GM23338 (cell line): Measurements from ENCODE around the gene AMBP. TPM values are rescaled to one million over a fixed set of nuclear protein-coding genes. Genes with fewer than 3 reads are reported as not detected.

Source experiments
- ATAC-seq: fragments of 200-7000 bp; cut with Tn5 transposase; 3 replicates; pipeline ENCODE4 v1.9.1; 2020
- DNase-seq: peaks from one replicate; pipeline ENCODE4 v3.0.0-alpha.2; 2015; ENCODE audit warnings: low spot score
- H2AFZ ChIP-seq: fragments of 200-600 bp; sonication (generic); 2 replicates; pipeline ENCODE4 v1.8.0; 2016; ENCODE audit warnings: antibody characterized with exemption, mild to moderate bottlenecking, moderate library complexity
- H3F3A ChIP-seq: fragments of 200-600 bp; sonication (generic); replicated peaks from 2 replicates; pipeline ENCODE4 v1.8.0; 2017; ENCODE audit warnings: antibody characterized with exemption, mixed run types, low read depth
- H3K27ac ChIP-seq: fragments of 200-600 bp; sonication (generic); 2 replicates; pipeline ENCODE4 v1.6.1; 2016; ENCODE audit warnings: low read depth
- H3K27me3 ChIP-seq: fragments of 200-600 bp; sonication (generic); 2 replicates; pipeline ENCODE4 v1.8.0; 2016; ENCODE audit warnings: mild to moderate bottlenecking, mixed run types, moderate library complexity; ENCODE audit not compliant: insufficient read depth
- H3K36me3 ChIP-seq: fragments of 200-600 bp; sonication (generic); 2 replicates; pipeline ENCODE4 v1.8.0; 2016; ENCODE audit warnings: mild to moderate bottlenecking; ENCODE audit not compliant: insufficient read depth
- H3K4me1 ChIP-seq: fragments of 200-600 bp; sonication (generic); 2 replicates; pipeline ENCODE4 v1.8.0; 2016; ENCODE audit warnings: mild to moderate bottlenecking, moderate library complexity; ENCODE audit not compliant: insufficient read depth
- H3K4me2 ChIP-seq: fragments of 200-600 bp; sonication (generic); 2 replicates; pipeline ENCODE4 v1.7.1; 2017; ENCODE audit warnings: mixed run types
- H3K4me3 ChIP-seq: fragments of 200-600 bp; sonication (generic); 2 replicates; pipeline ENCODE4 v1.6.1; 2016; ENCODE audit warnings: mixed run types
- H3K79me2 ChIP-seq: fragments of 200-600 bp; sonication (generic); replicated peaks from 2 replicates; pipeline ENCODE4 v1.8.0; 2017; ENCODE audit warnings: mild to moderate bottlenecking; ENCODE audit not compliant: insufficient read depth
- H3K9me2 ChIP-seq: fragments of 200-600 bp; sonication (generic); 2 replicates; pipeline ENCODE4 v1.8.0; 2017; ENCODE audit not compliant: insufficient read depth
- H4K20me1 ChIP-seq: fragments of 200-600 bp; sonication (generic); replicated peaks from 2 replicates; pipeline ENCODE4 v1.8.0; 2017; ENCODE audit warnings: mild to moderate bottlenecking; ENCODE audit not compliant: insufficient read depth
- H3K27ac Mint-ChIP-seq: 2 replicates; pipeline ENCODE4 v1.8.0; 2020; ENCODE audit warnings: inconsistent platforms, mild to moderate bottlenecking, moderate library complexity, mixed read lengths
- H3K27me3 Mint-ChIP-seq: 3 replicates; pipeline ENCODE4 v1.8.0; 2022; ENCODE audit warnings: low read depth, mild to moderate bottlenecking, moderate library complexity, mixed read lengths, inconsistent platforms; ENCODE audit not compliant: insufficient read depth, poor library complexity
- H3K36me3 Mint-ChIP-seq: 3 replicates; pipeline ENCODE4 v1.8.0; 2021; ENCODE audit warnings: low read depth, mild to moderate bottlenecking, inconsistent platforms, moderate library complexity, mixed read lengths
- H3K4me1 Mint-ChIP-seq: 3 replicates; pipeline ENCODE4 v1.8.0; 2020; ENCODE audit warnings: mild to moderate bottlenecking, inconsistent platforms, mixed read lengths
- H3K4me3 Mint-ChIP-seq: 3 replicates; pipeline ENCODE4 v1.8.0; 2021; ENCODE audit warnings: moderate library complexity, mild to moderate bottlenecking, inconsistent platforms, mixed read lengths
- H3K9me3 Mint-ChIP-seq: 3 replicates; pipeline ENCODE4 v1.8.0; 2020; ENCODE audit warnings: moderate library complexity, mild to moderate bottlenecking, inconsistent platforms, mixed read lengths
- POLR2AphosphoS5 ChIP-seq: IDR thresholded peaks from 2 replicates; pipeline ENCODE4 v1.6.1; 2016; ENCODE audit warnings: antibody characterized with exemption, low read depth
- REST ChIP-seq: IDR thresholded peaks from one replicate; pipeline ENCODE4 v1.6.1; 2018; ENCODE audit warnings: antibody characterized with exemption; ENCODE audit not compliant: unreplicated experiment
- ZNF114 ChIP-seq: fragments of 250-450 bp; sonication (Bioruptor Pico); IDR thresholded peaks from 2 replicates; pipeline ENCODE4 v1.5.0; 2020; ENCODE audit warnings: mild to moderate bottlenecking, moderate library complexity
- ZNF462 ChIP-seq: fragments of 250-450 bp; sonication (Bioruptor Pico); IDR thresholded peaks from 2 replicates; pipeline ENCODE4 v1.5.0; 2020; ENCODE audit warnings: mild to moderate bottlenecking, moderate library complexity
- polyA plus RNA-seq: library from polyadenylated mRNA; unstranded; fragments of >200 nt; fragmentation: Nextera tagmentation; extraction: Ambion mirVana; gene quantifications from 2 replicates; pipeline ENCODE4 v1.2.1, GENCODE V29; 2016
- total RNA-seq: library from RNA; depleted of rRNA; stranded (reverse); fragments of >200 nt; shearing (Covaris generic); gene quantifications from 2 replicates; pipeline ENCODE4 v1.2.3, GENCODE V29; 2014

Gene AMBP
- total and polyA plus RNA-seq, 2 experiments from 2014 or later, result 1.3 to 2.0 TPM

GRCh38 chr9:114124666-114125475 lies 46.8 kb upstream of the AMBP start (continued):
- TF ChIP-seq ZNF462 (CRISPR knock-in tag), result no peak

- Histone ChIP-seq H3F3A (no peaks in the 10 kb centered on the region), H3K4me3 (no peak overlapping the region), H3K27ac (no peak overlapping the region), H2AFZ (no peak overlapping the region), H3K9me2 (no peaks in the 10 kb centered on the region), H3K27me3 (no peaks in the 10 kb centered on the region), H3K4me1 (no peaks in the 10 kb centered on the region), H3K36me3 (no peaks in the 10 kb centered on the region), H4K20me1 (no peaks in the 10 kb centered on the region), H3K79me2 (no peaks in the 10 kb centered on the region), H3K4me2 (no peak overlapping the region)
- H3K4me3 Mint-ChIP-seq, result no peak overlapping the region
- peaks cover 8% of the 10 kb centered on the region for H3K27me3 Mint-ChIP-seq
- no peak for DNase-seq
- H3K36me3 Mint-ChIP-seq, result no peaks in the 10 kb centered on the region; the same call in 2 of the 3 replicates
- no peaks in the 10 kb centered on the region for H3K9me3 Mint-ChIP-seq
- H3K27ac Mint-ChIP-seq, result no peak overlapping the region
- peaks cover 6% of the 10 kb centered on the region for H3K4me1 Mint-ChIP-seq
- no peak for ATAC-seq
- TF ChIP-seq ZNF114 (CRISPR knock-in tag) (no peak), POLR2AphosphoS5 (no peak), ZNF462 (CRISPR knock-in tag) (no peak), REST (no peak)
Observed at GRCh38 chr9:114124138-114124537, 46.0 kb upstream of the AMBP start.
